CD14-positive monocyte (primary cell): ENCODE results near the gene FOXO3. TPM values are rescaled to one million over a fixed set of nuclear protein-coding genes. Genes with fewer than 3 reads are reported as not detected.

Source experiments
- DNase-seq, 3 donors: peaks; one replicate each; pipeline ENCODE4 v3.0.0-alpha.2; 2011 to 2022
- H2AFZ ChIP-seq: 2 replicates; pipeline ENCODE4 v1.6.0; 2012; ENCODE audit warnings: mild to moderate bottlenecking, low read depth, low read length, inconsistent platforms; ENCODE audit not compliant: insufficient read depth, poor library complexity, severe bottlenecking
- H3K27ac ChIP-seq, 2 donors: 1 replicate in 1 of 2; 2 replicates in 1 of 2; pipeline ENCODE4 v1.5.1; 2012 to 2013; ENCODE audit warnings: low read length in 2 of 2, control low read depth in 1 of 2, inconsistent platforms in 1 of 2, low read depth in 1 of 2, mild to moderate bottlenecking in 1 of 2
- H3K27me3 ChIP-seq, 2 donors: one replicate each; pipeline versions ENCODE4 v1.6.0 to v1.6.1; 2011 to 2013; ENCODE audit warnings: low read length in 2 of 2; ENCODE audit not compliant: control insufficient read depth in 2 of 2, insufficient read depth in 2 of 2
- H3K36me3 ChIP-seq, 2 donors: replicated peaks in 1 of 2; 1 replicate in 1 of 2; 2 replicates in 1 of 2; pipeline versions ENCODE4 v1.5.1 to v1.6.1; 2012 to 2013; ENCODE audit warnings: low read length in 2 of 2, control low read depth in 1 of 2, inconsistent platforms in 1 of 2, mild to moderate bottlenecking in 1 of 2; ENCODE audit not compliant: insufficient read depth in 2 of 2, control insufficient read depth in 1 of 2
- H3K4me1 ChIP-seq, 2 donors: 1 replicate in 1 of 2; 2 replicates in 1 of 2; pipeline versions ENCODE4 v1.5.1 to v1.6.1; 2012 to 2013; ENCODE audit warnings: low read length in 2 of 2, control low read depth in 1 of 2, inconsistent platforms in 1 of 2, mild to moderate bottlenecking in 1 of 2, moderate library complexity in 1 of 2; ENCODE audit not compliant: insufficient read depth in 2 of 2, control insufficient read depth in 1 of 2
- H3K4me2 ChIP-seq: replicated peaks from 2 replicates; pipeline ENCODE3; 2012; ENCODE audit warnings: low read length, moderate library complexity, mild to moderate bottlenecking; ENCODE audit not compliant: poor library complexity, severe bottlenecking; ENCODE audit errors: extremely low read depth
- H3K4me3 ChIP-seq, 3 experiments: fragments of 200-600 bp in 1 of 3; sonication (generic) in 1 of 3; replicated peaks in 1 of 3; 1 replicate in 2 of 3; 2 replicates in 1 of 3; pipeline ENCODE4 v1.5.1; 2011 to 2013; ENCODE audit warnings: low read length in 3 of 3, mild to moderate bottlenecking in 3 of 3, control low read depth in 2 of 3, low read depth in 2 of 3, inconsistent platforms in 1 of 3, moderate library complexity in 1 of 3
- H3K79me2 ChIP-seq: 2 replicates; pipeline ENCODE4 v1.6.0; 2012; ENCODE audit warnings: mild to moderate bottlenecking, control low read depth, inconsistent platforms, low read length, moderate library complexity; ENCODE audit not compliant: insufficient read depth
- H3K9ac ChIP-seq: 2 replicates; pipeline ENCODE4 v1.6.0; 2017; ENCODE audit warnings: low read length, mild to moderate bottlenecking; ENCODE audit not compliant: insufficient read depth, poor library complexity, severe bottlenecking
- H3K9me3 ChIP-seq, 2 donors: replicated peaks in 1 of 2; 1 replicate in 1 of 2; 2 replicates in 1 of 2; pipeline versions ENCODE4 v1.5.1 to v1.6.1; 2012 to 2013; ENCODE audit warnings: low read length in 2 of 2, control low read depth in 1 of 2; ENCODE audit not compliant: control insufficient read depth in 1 of 2, insufficient read depth in 1 of 2
- H4K20me1 ChIP-seq: 2 replicates; pipeline ENCODE4 v1.6.0; 2012; ENCODE audit warnings: mild to moderate bottlenecking, low read length, control low read depth, moderate library complexity; ENCODE audit not compliant: insufficient read depth
- H3K27ac Mint-ChIP-seq, 7 donors: one replicate each; pipeline ENCODE4 v1.8.0; 2020; ENCODE audit warnings: mild to moderate bottlenecking in 7 of 7, mixed read lengths in 7 of 7, moderate library complexity in 6 of 7, inconsistent platforms in 2 of 7
- H3K27me3 Mint-ChIP-seq, 3 donors: one replicate each; pipeline ENCODE4 v1.8.0; 2021 to 2022; ENCODE audit warnings: low read depth in 3 of 3, mild to moderate bottlenecking in 3 of 3, mixed read lengths in 3 of 3, moderate library complexity in 3 of 3, inconsistent platforms in 1 of 3
- H3K36me3 Mint-ChIP-seq, 2 donors: one replicate each; pipeline ENCODE4 v1.8.0; 2020; ENCODE audit warnings: mixed read lengths in 2 of 2, inconsistent platforms in 1 of 2, mild to moderate bottlenecking in 1 of 2
- H3K4me1 Mint-ChIP-seq: one replicate; pipeline ENCODE4 v1.8.0; 2020; ENCODE audit warnings: mild to moderate bottlenecking, mixed read lengths
- H3K4me3 Mint-ChIP-seq, 2 donors: one replicate each; pipeline ENCODE4 v1.8.0; 2020; ENCODE audit warnings: mild to moderate bottlenecking in 2 of 2, mixed read lengths in 2 of 2, moderate library complexity in 1 of 2
- H3K9me3 Mint-ChIP-seq, 7 donors: one replicate each; pipeline ENCODE4 v1.8.0; 2020 to 2022; ENCODE audit warnings: mixed read lengths in 7 of 7, mild to moderate bottlenecking in 6 of 7, moderate library complexity in 6 of 7, inconsistent platforms in 2 of 7
- CTCF ChIP-seq: fragments of 200-600 bp; IDR thresholded peaks from one replicate; pipeline ENCODE4 v1.8.0; 2022; ENCODE audit warnings: antibody characterized with exemption, mild to moderate bottlenecking
- WGBS: methylation state at CpG from one replicate; pipeline ENCODE4 v1.1.5; 2013; ENCODE audit warnings: missing lambda C conversion rate; ENCODE audit not compliant: insufficient coverage; 5-methylcytosine and 5-hydroxymethylcytosine counted together
- intact Hi-C, 2 donors: fragments of 100-400 bp; cut with micrococcal nuclease; formaldehyde crosslinking; loops; one replicate each; pipeline versions ENCODE4 v1.15.0 to v1.15.1; 2023
- polyA plus RNA-seq, 3 donors: library from polyadenylated mRNA; depleted of rRNA in 1 of 3; unstranded in 2 of 3; stranded (reverse) in 1 of 3; fragments of 300-500 nt in 2 of 3; fragments of >200 nt in 1 of 3; fragmentation: Illumina TruSeq in 2 of 3; gene quantifications; 1 replicate in 2 of 3; 2 replicates in 1 of 3; pipeline ENCODE4 v1.2.3, GENCODE V29; 2012 to 2021

The FOXO3 gene
- polyA plus RNA-seq, 3 donors, result 15.4 to 23.2 (median 17.5) TPM

GRCh38 chr6:108667993-108668392 is 107.3 kb downstream of the FOXO3 start:
- DNase-seq, result no peak
- H3K27me3 ChIP-seq, result no peaks in the 10 kb centered on the region
- H3K4me3 Mint-ChIP-seq, result no peak overlapping the region
- WGBS, result 91% methylated on average over 7 of the region's 7 CpGs
- no peak overlapping the region for H3K4me2 ChIP-seq
- H4K20me1 ChIP-seq, result peaks cover 96% of the 10 kb centered on the region
- no peaks in the 10 kb centered on the region for H3K27me3 Mint-ChIP-seq
- peaks cover 51 to 57% of the 10 kb centered on the region in 2 donors for H3K36me3 Mint-ChIP-seq
- no peak for TF ChIP-seq CTCF
- H3K9ac ChIP-seq, result no peak overlapping the region
- peaks cover 20 to 56% of the 10 kb centered on the region in 2 donors for H3K36me3 ChIP-seq
- H3K27ac Mint-ChIP-seq, result no peak overlapping the region
- peaks cover 0 to 1% (median 0%) of the 10 kb centered on the region in 7 donors for H3K9me3 Mint-ChIP-seq
- H3K4me1 Mint-ChIP-seq, result peaks cover 17% of the 10 kb centered on the region
- H2AFZ ChIP-seq, result no peak overlapping the region
- H3K9me3 ChIP-seq, result no peaks in the 10 kb centered on the region
- H3K4me1 ChIP-seq, result peaks cover 5 to 8% of the 10 kb centered on the region in 2 donors
- no peak overlapping the region for H3K4me3 ChIP-seq
- intact Hi-C loops, result no loop called here
- no peak overlapping the region for H3K27ac ChIP-seq
- peaks cover 59% of the 10 kb centered on the region for H3K79me2 ChIP-seq

DNA sequence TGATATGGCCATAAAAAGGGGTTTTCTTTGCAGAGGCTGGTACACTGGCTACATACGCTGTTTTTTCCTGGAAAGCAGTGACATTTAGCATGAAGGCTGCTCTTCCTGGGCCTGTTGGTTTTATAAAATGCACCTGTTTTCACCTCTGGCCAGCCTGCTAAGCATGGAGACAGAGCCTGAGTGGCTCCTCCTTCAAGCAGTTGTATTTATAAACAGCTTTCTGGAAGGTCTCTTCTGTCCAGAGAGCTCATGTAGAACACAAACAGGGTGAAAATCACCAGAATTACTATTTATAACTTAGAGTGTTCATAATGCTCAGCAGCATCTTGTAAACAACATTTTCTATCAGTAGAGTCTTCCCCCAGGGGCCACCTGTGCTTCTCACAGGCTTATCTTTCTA is 109.0 kb downstream of the FOXO3 start:
- no peaks in the 10 kb centered on the region for H3K27me3 ChIP-seq
- no CpG with 5 or more reads among the region's 1 CpG for WGBS
- Mint-ChIP-seq H3K27ac (no peak overlapping the region), H3K36me3 (peaks cover 49 to 54% of the 10 kb centered on the region in 2 donors), H3K9me3 (no peaks in the 10 kb centered on the region), H3K4me3 (no peak overlapping the region), H3K4me1 (peaks cover 27% of the 10 kb centered on the region), H3K27me3 (no peaks in the 10 kb centered on the region)
- no peak overlapping the region for H3K9ac ChIP-seq
- DNase-seq, result no peak
- no peak for TF ChIP-seq CTCF
- no peaks in the 10 kb centered on the region for H3K9me3 ChIP-seq
- peaks cover 9 to 13% of the 10 kb centered on the region in 2 donors for H3K4me1 ChIP-seq
- H3K27ac ChIP-seq, result no peak overlapping the region
- no peak overlapping the region for H3K4me2 ChIP-seq
- peaks cover 71% of the 10 kb centered on the region for H3K79me2 ChIP-seq
- peaks cover 15 to 42% of the 10 kb centered on the region in 2 donors for H3K36me3 ChIP-seq
- no peak overlapping the region for H2AFZ ChIP-seq
- no peak overlapping the region for H3K4me3 ChIP-seq
- peaks cover 100% of the 10 kb centered on the region for H4K20me1 ChIP-seq
- intact Hi-C loops, result no loop called here
